Endodermal cell (in vitro differentiated cells): ENCODE measurements around the gene PCGF1. TPM values are rescaled to one million over a fixed set of nuclear protein-coding genes. Genes with fewer than 3 reads are reported as not detected.
"Not testable (repeated sequence)": the region's sequence is repeated elsewhere in the genome, so short reads cannot be mapped to it uniquely, and the experiment has no call there.

Experiments used
- DNase-seq: peaks from one replicate; pipeline ENCODE4 v3.0.0-alpha.2; 2017
- H3K27ac ChIP-seq: 2 replicates; pipeline ENCODE4 v1.5.1; 2013; ENCODE audit warnings: mild to moderate bottlenecking, low read depth, low read length, moderate library complexity
- H3K27me3 ChIP-seq: 2 replicates; pipeline ENCODE4 v1.6.1; 2013; ENCODE audit warnings: mild to moderate bottlenecking, low read length, moderate library complexity; ENCODE audit not compliant: insufficient read depth, control insufficient read depth, poor library complexity, severe bottlenecking
- H3K36me3 ChIP-seq: 2 replicates; pipeline ENCODE4 v1.7.0; 2013; ENCODE audit warnings: mild to moderate bottlenecking, low read length, moderate library complexity; ENCODE audit not compliant: control insufficient read depth, insufficient read depth
- H3K4me1 ChIP-seq: one replicate; pipeline ENCODE4 v1.7.0; 2013; ENCODE audit warnings: low read length; ENCODE audit not compliant: control insufficient read depth, insufficient read depth
- H3K4me3 ChIP-seq: 2 replicates; pipeline ENCODE4 v1.5.1; 2013; ENCODE audit warnings: mild to moderate bottlenecking, low read length, moderate library complexity
- H3K9ac ChIP-seq: 2 replicates; pipeline ENCODE4 v1.6.1; 2013; ENCODE audit warnings: mild to moderate bottlenecking, low read length, moderate library complexity; ENCODE audit not compliant: poor library complexity, severe bottlenecking; ENCODE audit errors: extremely low read depth
- H3K9me3 ChIP-seq: 2 replicates; pipeline ENCODE4 v1.6.1; 2013; ENCODE audit warnings: mild to moderate bottlenecking, low read length, moderate library complexity; ENCODE audit not compliant: control insufficient read depth
- H3K27ac Mint-ChIP-seq: 2 replicates; pipeline ENCODE4 v1.8.0; 2020; ENCODE audit warnings: mixed read lengths
- H3K27me3 Mint-ChIP-seq: 2 replicates; pipeline ENCODE4 v1.8.0; 2021; ENCODE audit warnings: mild to moderate bottlenecking, mixed read lengths; ENCODE audit not compliant: insufficient read depth
- H3K36me3 Mint-ChIP-seq: 2 replicates; pipeline ENCODE4 v1.8.0; 2020; ENCODE audit warnings: low read depth, mixed read lengths
- H3K4me1 Mint-ChIP-seq: 2 replicates; pipeline ENCODE4 v1.8.0; 2020; ENCODE audit warnings: mixed read lengths
- H3K4me3 Mint-ChIP-seq: 2 replicates; pipeline ENCODE4 v1.8.0; 2020; ENCODE audit warnings: mild to moderate bottlenecking, moderate library complexity, mixed read lengths
- H3K9me3 Mint-ChIP-seq: 2 replicates; pipeline ENCODE4 v1.8.0; 2020; ENCODE audit warnings: mild to moderate bottlenecking, mixed read lengths
- WGBS, 2 experiments: methylation state at CpG; one replicate each; pipeline versions ENCODE4 v1.1.5 to v1.1.7; 2013; ENCODE audit warnings: missing lambda C conversion rate in 2 of 2, mixed read lengths in 1 of 2; ENCODE audit not compliant: insufficient coverage in 1 of 2, insufficient read length in 1 of 2; 5-methylcytosine and 5-hydroxymethylcytosine counted together
- total RNA-seq, 2 donors: library from RNA; stranded (reverse); fragmentation: NEBNext Ultra II Directional in 1 of 2; extraction: Animal tissue kit (Norgen Biotek cat#: 25700) in 1 of 2; gene quantifications; 2 replicates in 1 of 2; 3 replicates in 1 of 2; pipeline ENCODE4 v1.2.1, GENCODE V29; 2021
- TF ChIP-seq, protein P1 (sequence below): fragments of 200-600 bp; sonication (generic); conservative IDR thresholded peaks from 2 replicates; pipeline ENCODE4 v1.5.0; 2021; ENCODE audit warnings: antibody characterized with exemption, mild to moderate bottlenecking

The PCGF1 gene
- total RNA-seq, 2 donors from 2014 or later: 15.5 to 21.4 TPM

- 93% methylated on average over 4 of the region's 4 CpGs; no CpG with 5 or more reads in 1 of the 2 experiments for WGBS, 2 experiments
These were observed 44.7 kb downstream of the PCGF1 start for GRCh38 chr2:74462786-74463105.

GRCh38 chr2:74462054-74462785, 45.3 kb downstream of the PCGF1 start:
- peaks cover 27% of the 10 kb centered on the region for H3K36me3 Mint-ChIP-seq

More at GRCh38 chr2:74462786-74463105, 44.7 kb downstream of the PCGF1 start:
- H3K27ac Mint-ChIP-seq: no peak overlapping the region
- Histone ChIP-seq H3K9me3 (no peaks in the 10 kb centered on the region), H3K27ac (no peak overlapping the region), H3K36me3 (peaks cover 28% of the 10 kb centered on the region), H3K9ac (no peak overlapping the region), H3K4me1 (no peaks in the 10 kb centered on the region), H3K27me3 (no peaks in the 10 kb centered on the region), H3K4me3 (no peak overlapping the region)
- TF ChIP-seq, protein P1, sequence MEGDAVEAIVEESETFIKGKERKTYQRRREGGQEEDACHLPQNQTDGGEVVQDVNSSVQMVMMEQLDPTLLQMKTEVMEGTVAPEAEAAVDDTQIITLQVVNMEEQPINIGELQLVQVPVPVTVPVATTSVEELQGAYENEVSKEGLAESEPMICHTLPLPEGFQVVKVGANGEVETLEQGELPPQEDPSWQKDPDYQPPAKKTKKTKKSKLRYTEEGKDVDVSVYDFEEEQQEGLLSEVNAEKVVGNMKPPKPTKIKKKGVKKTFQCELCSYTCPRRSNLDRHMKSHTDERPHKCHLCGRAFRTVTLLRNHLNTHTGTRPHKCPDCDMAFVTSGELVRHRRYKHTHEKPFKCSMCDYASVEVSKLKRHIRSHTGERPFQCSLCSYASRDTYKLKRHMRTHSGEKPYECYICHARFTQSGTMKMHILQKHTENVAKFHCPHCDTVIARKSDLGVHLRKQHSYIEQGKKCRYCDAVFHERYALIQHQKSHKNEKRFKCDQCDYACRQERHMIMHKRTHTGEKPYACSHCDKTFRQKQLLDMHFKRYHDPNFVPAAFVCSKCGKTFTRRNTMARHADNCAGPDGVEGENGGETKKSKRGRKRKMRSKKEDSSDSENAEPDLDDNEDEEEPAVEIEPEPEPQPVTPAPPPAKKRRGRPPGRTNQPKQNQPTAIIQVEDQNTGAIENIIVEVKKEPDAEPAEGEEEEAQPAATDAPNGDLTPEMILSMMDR: no peak
- DNase-seq: no peak
- peaks cover 27% of the 10 kb centered on the region for H3K36me3 Mint-ChIP-seq
- H3K4me1 Mint-ChIP-seq: peaks cover 10% of the 10 kb centered on the region
- no peaks in the 10 kb centered on the region for H3K27me3 Mint-ChIP-seq
- H3K9me3 Mint-ChIP-seq: no peaks in the 10 kb centered on the region
- peak overlapping the region; percentile 93 for H3K4me3 Mint-ChIP-seq

GRCh38 chr2:74461187-74462053, 46.1 kb downstream of the PCGF1 start:
- Histone ChIP-seq H3K36me3 (peaks cover 28% of the 10 kb centered on the region), H3K9me3 (no peaks in the 10 kb centered on the region), H3K4me1 (no peaks in the 10 kb centered on the region), H3K4me3 (no peak overlapping the region), H3K27ac (no peak overlapping the region), H3K27me3 (no peaks in the 10 kb centered on the region), H3K9ac (no peak overlapping the region)
- Mint-ChIP-seq H3K36me3 (peaks cover 27% of the 10 kb centered on the region), H3K27me3 (no peaks in the 10 kb centered on the region), H3K27ac (peak overlapping the region; percentile 35), H3K4me1 (peaks cover 19% of the 10 kb centered on the region), H3K4me3 (no peak overlapping the region), H3K9me3 (no peaks in the 10 kb centered on the region)
- WGBS, 2 experiments: 92 to 96% methylated on average over 25 to 27 of the region's 27 CpGs
- TF ChIP-seq, protein P1: peak; percentile 67
- peak; percentile 86 for DNase-seq

More at GRCh38 chr2:74462054-74462785, 45.3 kb downstream of the PCGF1 start:
- Histone ChIP-seq H3K27ac (no peak overlapping the region), H3K36me3 (peaks cover 28% of the 10 kb centered on the region), H3K9me3 (no peaks in the 10 kb centered on the region), H3K9ac (no peak overlapping the region), H3K4me1 (no peaks in the 10 kb centered on the region), H3K27me3 (no peaks in the 10 kb centered on the region), H3K4me3 (no peak overlapping the region)
- Mint-ChIP-seq H3K9me3 (no peaks in the 10 kb centered on the region), H3K4me1 (peaks cover 11% of the 10 kb centered on the region), H3K27ac (no peak overlapping the region), H3K27me3 (no peaks in the 10 kb centered on the region), H3K4me3 (no peak overlapping the region)
- no peak for DNase-seq
- TF ChIP-seq, protein P1: no peak
- 94 to 96% methylated on average over 13 to 20 of the region's 20 CpGs for WGBS, 2 experiments

DNA sequence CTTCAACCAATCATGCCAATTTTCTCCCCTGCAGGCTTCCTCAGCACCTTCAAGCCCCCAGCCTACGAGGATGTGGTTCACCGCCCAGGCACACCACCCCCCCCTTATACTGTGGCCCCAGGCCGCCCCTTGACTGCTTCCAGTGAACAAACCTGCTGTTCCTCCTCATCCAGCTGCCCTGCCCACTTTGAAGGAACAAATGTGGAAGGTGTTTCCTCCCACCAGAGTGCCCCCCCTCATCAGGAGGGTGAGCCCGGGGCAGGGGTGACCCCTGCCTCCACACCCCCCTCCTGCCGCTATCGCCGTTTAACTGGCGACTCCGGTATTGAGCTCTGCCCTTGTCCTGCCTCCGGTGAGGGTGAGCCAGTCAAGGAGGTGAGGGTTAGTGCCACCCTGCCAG, 47.3 kb downstream of the PCGF1 start:
- not testable (repeated sequence) for H3K9me3 Mint-ChIP-seq, H3K27ac Mint-ChIP-seq, H3K4me3 Mint-ChIP-seq, H3K9ac ChIP-seq, H3K27me3 ChIP-seq, H3K27me3 Mint-ChIP-seq, H3K9me3 ChIP-seq, H3K4me1 ChIP-seq, DNase-seq, H3K4me3 ChIP-seq, H3K27ac ChIP-seq
- H3K36me3 Mint-ChIP-seq: peaks cover 27% of the 10 kb centered on the region
- 96 to 100% methylated on average over 1 to 10 of the region's 10 CpGs for WGBS, 2 experiments
- H3K4me1 Mint-ChIP-seq: peaks cover 29% of the 10 kb centered on the region
- peaks cover 28% of the 10 kb centered on the region for H3K36me3 ChIP-seq
